Measurements from ENCODE around the gene FNBP1.

FNBP1 gene

DNA sequence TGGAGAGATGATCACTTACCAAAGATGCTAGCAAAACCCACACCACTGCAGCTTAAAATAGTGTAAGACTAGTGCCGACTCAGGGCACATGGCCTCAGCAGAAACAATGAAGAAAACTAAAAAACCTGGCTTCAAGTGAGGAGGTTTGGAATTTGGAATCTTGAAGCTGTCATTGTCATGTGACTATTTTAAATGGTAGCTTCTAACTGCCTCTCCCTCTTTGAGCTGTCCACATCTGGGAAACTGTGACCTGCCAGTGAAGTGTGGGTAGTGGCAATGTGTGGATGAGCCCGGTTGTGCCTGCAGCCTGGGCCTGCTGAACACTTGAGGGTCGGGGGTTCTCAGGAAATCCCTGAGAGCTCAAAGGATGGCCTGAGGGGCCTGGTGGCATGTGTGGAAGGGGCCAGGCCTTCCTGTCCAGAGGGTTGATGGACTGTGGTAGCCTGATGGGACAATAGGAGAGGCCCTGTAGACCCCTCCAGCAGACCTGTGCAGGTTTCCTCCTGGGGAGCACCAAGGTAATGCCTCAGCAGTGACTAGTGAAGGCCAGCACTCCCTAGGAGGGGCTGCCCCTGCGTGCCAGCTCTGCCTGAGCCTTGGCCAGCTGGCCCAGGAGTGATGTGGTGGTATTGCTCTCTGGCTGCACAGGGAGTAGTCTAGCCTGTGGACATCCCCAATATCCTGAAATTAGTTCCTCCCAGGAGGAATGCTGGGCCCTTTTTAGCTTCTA is 194.1 kb downstream of the FNBP1 start:
- Histone ChIP-seq H3K4me3 (no peak overlapping the region), H3K27ac (peak overlapping the region in 1 of 2 donors; percentile 19)
- TF ChIP-seq, protein P1, sequence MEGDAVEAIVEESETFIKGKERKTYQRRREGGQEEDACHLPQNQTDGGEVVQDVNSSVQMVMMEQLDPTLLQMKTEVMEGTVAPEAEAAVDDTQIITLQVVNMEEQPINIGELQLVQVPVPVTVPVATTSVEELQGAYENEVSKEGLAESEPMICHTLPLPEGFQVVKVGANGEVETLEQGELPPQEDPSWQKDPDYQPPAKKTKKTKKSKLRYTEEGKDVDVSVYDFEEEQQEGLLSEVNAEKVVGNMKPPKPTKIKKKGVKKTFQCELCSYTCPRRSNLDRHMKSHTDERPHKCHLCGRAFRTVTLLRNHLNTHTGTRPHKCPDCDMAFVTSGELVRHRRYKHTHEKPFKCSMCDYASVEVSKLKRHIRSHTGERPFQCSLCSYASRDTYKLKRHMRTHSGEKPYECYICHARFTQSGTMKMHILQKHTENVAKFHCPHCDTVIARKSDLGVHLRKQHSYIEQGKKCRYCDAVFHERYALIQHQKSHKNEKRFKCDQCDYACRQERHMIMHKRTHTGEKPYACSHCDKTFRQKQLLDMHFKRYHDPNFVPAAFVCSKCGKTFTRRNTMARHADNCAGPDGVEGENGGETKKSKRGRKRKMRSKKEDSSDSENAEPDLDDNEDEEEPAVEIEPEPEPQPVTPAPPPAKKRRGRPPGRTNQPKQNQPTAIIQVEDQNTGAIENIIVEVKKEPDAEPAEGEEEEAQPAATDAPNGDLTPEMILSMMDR (IDR thresholded peaks at IDR 0.05), result no peak
- DNase-seq (ENCODE audit: low spot score), result no peak

DNA sequence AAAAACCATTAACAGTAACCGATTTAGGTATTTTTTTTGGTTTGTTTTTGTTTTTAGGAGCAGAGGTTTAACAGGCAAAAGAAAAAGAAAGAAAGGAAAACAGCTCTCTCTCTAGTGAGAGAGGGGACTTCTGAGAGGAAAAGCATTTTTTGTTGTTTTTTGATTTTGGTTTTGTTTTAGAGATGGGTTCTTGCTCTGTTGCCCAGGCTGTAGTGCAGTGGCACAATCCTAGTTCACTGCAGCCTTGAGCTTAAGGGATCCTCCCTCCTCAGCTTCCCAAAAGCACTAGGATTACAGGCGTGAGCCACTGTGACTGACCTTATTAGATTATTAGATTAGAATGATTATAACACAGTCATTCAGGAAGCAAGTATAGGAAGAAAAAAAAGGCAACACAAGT is 197.6 kb downstream of the FNBP1 start:
- TF ChIP-seq, protein P1 (IDR thresholded peaks at IDR 0.05), result no peak
- DNase-seq (ENCODE audit: low spot score), result no peak
- no peak overlapping the region for H3K4me3 ChIP-seq
- H3K27ac ChIP-seq, result no peak overlapping the region

DNA sequence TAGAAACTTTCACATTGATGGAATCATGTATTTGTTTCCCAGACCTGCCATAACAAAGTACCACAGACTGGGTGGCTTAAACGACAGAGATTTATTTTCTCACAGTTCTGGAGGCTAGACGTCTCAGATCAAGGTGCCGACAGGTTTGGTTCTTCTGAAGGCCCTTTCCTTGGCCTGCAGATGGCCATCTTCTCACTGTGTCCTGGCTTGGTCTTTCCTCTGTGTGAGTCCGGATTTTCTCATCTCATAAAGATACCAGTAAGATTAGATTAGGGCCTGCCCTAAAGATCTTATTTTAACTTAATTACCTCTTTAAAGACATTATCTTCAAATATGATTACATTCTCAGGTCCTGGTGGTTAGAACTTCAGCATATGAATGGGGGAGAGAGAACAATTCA is 201.9 kb downstream of the FNBP1 start:
- Histone ChIP-seq H3K27ac (no peak overlapping the region), H3K4me3 (no peak overlapping the region)
- TF ChIP-seq, protein P1 (IDR thresholded peaks at IDR 0.05), result no peak
- DNase-seq (ENCODE audit: low spot score), result no peak

DNA sequence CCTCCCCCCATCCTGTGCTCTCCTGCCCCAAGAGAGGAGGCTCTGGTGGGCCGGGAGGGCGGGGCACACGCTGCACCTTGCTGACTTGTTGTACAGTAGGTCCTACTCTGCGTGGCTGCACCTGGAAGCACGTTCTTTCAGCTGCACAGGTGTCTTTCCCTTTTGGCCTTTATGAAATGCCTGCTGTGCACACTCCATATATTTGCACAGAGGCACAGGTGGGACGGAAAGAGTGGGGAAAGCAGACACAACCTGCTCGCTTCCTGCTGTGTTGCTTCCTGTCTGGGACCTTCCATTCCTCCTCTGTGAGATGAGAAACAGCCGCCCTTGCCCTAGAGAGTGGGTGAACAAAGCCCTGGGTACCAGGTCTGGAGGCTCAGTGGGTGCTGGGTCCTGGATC is 203.0 kb downstream of the FNBP1 start:
- no peak overlapping the region for H3K27ac ChIP-seq
- no peak for DNase-seq (ENCODE audit: low spot score)
- TF ChIP-seq, protein P1 (IDR thresholded peaks at IDR 0.05), result no peak
- H3K4me3 ChIP-seq, result no peak overlapping the region

DNA sequence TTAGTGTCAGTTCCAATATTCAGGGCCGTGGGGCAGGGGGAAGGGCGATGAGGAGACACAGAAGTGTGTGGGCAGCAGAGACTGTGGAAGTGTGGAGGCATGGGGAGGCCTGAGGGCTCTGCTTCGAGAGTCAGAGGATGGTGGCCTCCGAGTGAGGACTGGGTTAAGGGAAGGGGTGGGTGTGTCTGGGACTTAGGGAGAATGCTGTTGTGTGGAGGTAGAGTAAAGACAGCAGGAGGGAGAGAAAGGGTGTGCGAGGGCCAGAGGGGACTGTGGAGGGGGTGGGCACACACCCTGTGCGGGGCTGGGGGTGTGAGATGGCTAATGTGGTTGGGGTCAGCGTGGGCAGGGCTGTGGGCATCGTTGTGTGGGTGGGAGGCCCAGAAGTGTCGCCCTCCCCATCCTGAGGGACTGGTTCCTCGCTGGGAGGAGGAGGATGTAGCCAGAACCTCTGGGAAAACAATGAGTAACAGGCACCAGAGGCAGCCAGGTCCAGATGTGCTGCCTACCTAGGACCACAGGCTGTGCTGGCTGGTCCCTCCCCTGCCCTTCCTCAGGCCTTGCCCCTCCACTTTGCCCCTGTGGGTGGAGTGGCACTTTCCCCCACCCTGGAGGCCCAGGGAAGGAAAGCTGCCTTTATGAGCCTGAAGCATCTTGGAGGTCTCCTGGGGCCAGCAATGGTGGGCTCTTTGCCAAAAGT is 203.5 kb downstream of the FNBP1 start:
- no peak overlapping the region for H3K4me3 ChIP-seq
- no peak overlapping the region for H3K27ac ChIP-seq
- TF ChIP-seq, protein P1 (IDR thresholded peaks at IDR 0.05), result no peak
- DNase-seq (ENCODE audit: low spot score), result no peak

DNA sequence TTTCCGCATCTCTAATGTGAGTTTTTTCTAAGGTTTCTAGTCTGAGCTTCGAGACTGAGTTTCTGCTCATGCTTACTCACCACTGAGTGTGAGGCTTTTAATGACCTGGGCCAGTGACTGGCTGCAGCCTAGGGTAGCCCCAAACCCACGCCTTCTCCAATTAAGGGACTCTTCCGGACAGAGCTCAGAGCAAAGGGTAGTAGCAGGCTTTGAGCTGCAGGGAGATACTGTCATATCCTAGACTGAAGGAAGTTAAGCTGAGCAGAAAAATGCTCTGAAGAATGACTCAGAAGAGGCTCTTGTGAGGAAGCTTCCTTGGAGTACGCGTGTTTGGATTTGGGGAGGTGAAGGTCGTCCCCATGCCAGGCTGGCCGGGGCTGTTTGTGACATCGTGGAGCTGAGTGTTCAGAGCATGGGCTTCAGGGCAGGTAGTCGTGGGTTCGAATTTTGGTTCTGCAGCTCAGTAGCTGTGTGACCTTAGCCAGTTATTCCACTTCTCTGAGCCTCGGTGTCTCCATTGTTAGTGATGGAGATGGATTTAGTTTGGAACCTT is 204.2 kb downstream of the FNBP1 start:
- no peak for DNase-seq (ENCODE audit: low spot score)
- TF ChIP-seq, protein P1 (IDR thresholded peaks at IDR 0.05), result no peak
- H3K27ac ChIP-seq, result no peak overlapping the region
- no peak overlapping the region for H3K4me3 ChIP-seq

Measured in coronary artery (tissue), 2 donors.